HepG2 (cell line): ENCODE results near the gene CD207.

Experiments used
- BRCA1 ChIP-seq: sonication (generic); formaldehyde crosslinking; IDR thresholded peaks from 2 replicates; pipeline ENCODE4 v1.4.0; 2020; ENCODE audit warnings: missing genetic modification reagents
- EHMT2 ChIP-seq: fragments of 200-600 bp; sonication (generic); IDR thresholded peaks from 2 replicates; pipeline ENCODE4 v1.7.0; 2017; ENCODE audit warnings: antibody characterized with exemption, low read depth, low read length, borderline replicate concordance
- FOSL2 ChIP-seq: sonication (generic); formaldehyde crosslinking; IDR thresholded peaks from 2 replicates; pipeline ENCODE4 v1.4.0; 2020; ENCODE audit warnings: missing genetic modification reagents
- FOXA1 ChIP-seq, 2 experiments: fragments of 450-650 bp in 1 of 2; sonication (generic) in 1 of 2; formaldehyde crosslinking in 1 of 2; IDR thresholded peaks; 2 replicates each; pipeline versions ENCODE4 v1.4.0 to v1.6.1; 2016 to 2020; ENCODE audit warnings: missing genetic modification reagents in 1 of 2
- HMG20A ChIP-seq: IDR thresholded peaks from 2 replicates; pipeline ENCODE4 v1.6.1; 2016; ENCODE audit warnings: borderline replicate concordance
- POLR2AphosphoS5 ChIP-seq: IDR thresholded peaks from 2 replicates; pipeline ENCODE4 v1.6.1; 2012; ENCODE audit warnings: low read depth, low read length
- PTBP1 ChIP-seq: fragments of 200-400 bp; formaldehyde crosslinking; IDR thresholded peaks from 2 replicates; pipeline ENCODE4 v1.6.1; 2018; ENCODE audit warnings: low read length, low read depth; ENCODE audit not compliant: poor library complexity, severe bottlenecking
- RBM22 ChIP-seq: fragments of 200-400 bp; formaldehyde crosslinking; optimal IDR thresholded peaks from 2 replicates; pipeline ENCODE3; 2017; ENCODE audit warnings: mild to moderate bottlenecking, low read length, moderate library complexity
- RFX5 ChIP-seq: IDR thresholded peaks from 2 replicates; pipeline ENCODE4 v1.6.1; 2011; ENCODE audit warnings: low read depth, low read length, improper control_type of control experiment
- SUZ12 ChIP-seq: fragments of 150-350 bp; IDR thresholded peaks from 2 replicates; pipeline ENCODE4 v1.6.1; 2014; ENCODE audit warnings: low read depth, low read length
- ZNF207 ChIP-seq: fragments of 450-650 bp; IDR thresholded peaks from 2 replicates; pipeline ENCODE4 v1.6.1; 2016; ENCODE audit warnings: antibody characterized with exemption, borderline replicate concordance
- ZNF562 ChIP-seq: sonication (generic); formaldehyde crosslinking; IDR thresholded peaks from 2 replicates; pipeline ENCODE4 v1.8.0; 2022; ENCODE audit warnings: missing genetic modification reagents, borderline replicate concordance
- TF ChIP-seq, protein P1 (sequence below): sonication (generic); formaldehyde crosslinking; IDR thresholded peaks from 2 replicates; pipeline ENCODE4 v1.5.0; 2020; ENCODE audit warnings: mild to moderate bottlenecking, missing genetic modification reagents, moderate library complexity
- TF ChIP-seq, protein P2 (sequence below): sonication (generic); formaldehyde crosslinking; IDR thresholded peaks from 2 replicates; pipeline ENCODE4 v1.4.0; 2020; ENCODE audit warnings: low read depth, missing genetic modification reagents

DNA sequence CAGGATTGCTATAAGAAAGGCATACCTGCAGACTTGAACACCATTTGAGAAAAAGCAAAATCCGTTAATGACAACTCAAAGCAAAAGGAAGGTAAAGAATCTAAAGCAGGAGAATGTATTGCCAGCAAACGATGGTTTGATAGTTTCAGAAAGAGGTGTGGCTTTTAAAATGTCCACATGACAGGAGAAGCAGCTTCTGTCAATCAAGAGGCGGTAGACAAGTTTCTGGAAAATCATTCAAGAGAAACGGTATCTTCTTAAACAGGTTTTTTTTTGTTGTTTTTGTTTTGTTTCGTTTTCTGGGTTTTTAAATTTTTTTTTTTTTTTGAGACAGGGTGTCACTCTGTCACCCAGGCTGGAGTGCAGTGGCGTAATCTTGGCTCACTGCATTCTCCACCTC is 29.0 kb downstream of the CD207 start:
- no peak for TF ChIP-seq PTBP1
- no peak for TF ChIP-seq FOXA1 (IDR thresholded peaks at IDR 0.05)
- TF ChIP-seq FOXA1 (CRISPR knock-in tag; IDR thresholded peaks at IDR 0.05), result no peak
- TF ChIP-seq BRCA1, result no peak
- no peak for TF ChIP-seq ZNF562 (CRISPR knock-in tag)
- no peak for TF ChIP-seq RBM22
- no peak for TF ChIP-seq RFX5
- TF ChIP-seq, protein P1, sequence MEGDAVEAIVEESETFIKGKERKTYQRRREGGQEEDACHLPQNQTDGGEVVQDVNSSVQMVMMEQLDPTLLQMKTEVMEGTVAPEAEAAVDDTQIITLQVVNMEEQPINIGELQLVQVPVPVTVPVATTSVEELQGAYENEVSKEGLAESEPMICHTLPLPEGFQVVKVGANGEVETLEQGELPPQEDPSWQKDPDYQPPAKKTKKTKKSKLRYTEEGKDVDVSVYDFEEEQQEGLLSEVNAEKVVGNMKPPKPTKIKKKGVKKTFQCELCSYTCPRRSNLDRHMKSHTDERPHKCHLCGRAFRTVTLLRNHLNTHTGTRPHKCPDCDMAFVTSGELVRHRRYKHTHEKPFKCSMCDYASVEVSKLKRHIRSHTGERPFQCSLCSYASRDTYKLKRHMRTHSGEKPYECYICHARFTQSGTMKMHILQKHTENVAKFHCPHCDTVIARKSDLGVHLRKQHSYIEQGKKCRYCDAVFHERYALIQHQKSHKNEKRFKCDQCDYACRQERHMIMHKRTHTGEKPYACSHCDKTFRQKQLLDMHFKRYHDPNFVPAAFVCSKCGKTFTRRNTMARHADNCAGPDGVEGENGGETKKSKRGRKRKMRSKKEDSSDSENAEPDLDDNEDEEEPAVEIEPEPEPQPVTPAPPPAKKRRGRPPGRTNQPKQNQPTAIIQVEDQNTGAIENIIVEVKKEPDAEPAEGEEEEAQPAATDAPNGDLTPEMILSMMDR (CRISPR knock-in tag), result no peak
- TF ChIP-seq SUZ12, result no peak
- TF ChIP-seq EHMT2, result no peak
- no peak for TF ChIP-seq HMG20A (CRISPR knock-in tag)
- TF ChIP-seq, protein P2, sequence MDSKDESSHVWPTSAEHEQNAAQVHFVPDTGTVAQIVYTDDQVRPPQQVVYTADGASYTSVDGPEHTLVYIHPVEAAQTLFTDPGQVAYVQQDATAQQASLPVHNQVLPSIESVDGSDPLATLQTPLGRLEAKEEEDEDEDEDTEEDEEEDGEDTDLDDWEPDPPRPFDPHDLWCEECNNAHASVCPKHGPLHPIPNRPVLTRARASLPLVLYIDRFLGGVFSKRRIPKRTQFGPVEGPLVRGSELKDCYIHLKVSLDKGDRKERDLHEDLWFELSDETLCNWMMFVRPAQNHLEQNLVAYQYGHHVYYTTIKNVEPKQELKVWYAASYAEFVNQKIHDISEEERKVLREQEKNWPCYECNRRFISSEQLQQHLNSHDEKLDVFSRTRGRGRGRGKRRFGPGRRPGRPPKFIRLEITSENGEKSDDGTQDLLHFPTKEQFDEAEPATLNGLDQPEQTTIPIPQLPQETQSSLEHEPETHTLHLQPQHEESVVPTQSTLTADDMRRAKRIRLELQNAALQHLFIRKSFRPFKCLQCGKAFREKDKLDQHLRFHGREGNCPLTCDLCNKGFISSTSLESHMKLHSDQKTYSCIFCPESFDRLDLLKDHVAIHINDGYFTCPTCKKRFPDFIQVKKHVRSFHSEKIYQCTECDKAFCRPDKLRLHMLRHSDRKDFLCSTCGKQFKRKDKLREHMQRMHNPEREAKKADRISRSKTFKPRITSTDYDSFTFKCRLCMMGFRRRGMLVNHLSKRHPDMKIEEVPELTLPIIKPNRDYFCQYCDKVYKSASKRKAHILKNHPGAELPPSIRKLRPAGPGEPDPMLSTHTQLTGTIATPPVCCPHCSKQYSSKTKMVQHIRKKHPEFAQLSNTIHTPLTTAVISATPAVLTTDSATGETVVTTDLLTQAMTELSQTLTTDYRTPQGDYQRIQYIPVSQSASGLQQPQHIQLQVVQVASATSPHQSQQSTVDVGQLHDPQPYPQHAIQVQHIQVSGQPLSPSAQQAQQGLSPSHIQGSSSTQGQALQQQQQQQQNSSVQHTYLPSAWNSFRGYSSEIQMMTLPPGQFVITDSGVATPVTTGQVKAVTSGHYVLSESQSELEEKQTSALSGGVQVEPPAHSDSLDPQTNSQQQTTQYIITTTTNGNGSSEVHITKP (CRISPR knock-in tag), result no peak
- TF ChIP-seq POLR2AphosphoS5, result no peak
- TF ChIP-seq ZNF207, result no peak
- no peak for TF ChIP-seq FOSL2
